Activated B cell treated with CpG ODN at 0.5 μM for 24 hours (primary cell): ENCODE results near the gene MAP2K3. TPM values are rescaled to one million over a fixed set of nuclear protein-coding genes. Genes with fewer than 3 reads are reported as not detected.

Experiments
- ATAC-seq: fragments of 200-7000 bp; cut with Tn5 transposase; one replicate; pipeline ENCODE4 v1.10.0; 2021; ENCODE audit warnings: low read depth, mild to moderate bottlenecking, moderate library complexity
- CTCF ChIA-PET: fragments of 350-600 bp; sonication (Branson Sonifier 250); formaldehyde crosslinking; loops from one replicate; lab custom pipeline; 2021; ENCODE audit warnings: antibody characterized with exemption; lab: Charles Lee
- POLR2A ChIA-PET: fragments of 350-600 bp; sonication (Branson Sonifier 250); formaldehyde crosslinking; loops from one replicate; lab custom pipeline; 2021; ENCODE audit warnings: antibody characterized with exemption; lab: Charles Lee
- DNase-seq: peaks from one replicate; pipeline ENCODE4 v3.0.0; 2022
- H3K27ac Mint-ChIP-seq: one replicate; pipeline ENCODE4 v1.8.0; 2020; ENCODE audit warnings: mixed read lengths
- H3K27me3 Mint-ChIP-seq: one replicate; pipeline ENCODE4 v1.8.0; 2021; ENCODE audit warnings: mixed read lengths
- H3K36me3 Mint-ChIP-seq: one replicate; pipeline ENCODE4 v1.8.0; 2021; ENCODE audit warnings: low read depth, mixed read lengths
- H3K4me1 Mint-ChIP-seq: one replicate; pipeline ENCODE4 v1.8.0; 2021; ENCODE audit warnings: mixed read lengths
- H3K4me3 Mint-ChIP-seq: one replicate; pipeline ENCODE4 v1.8.0; 2020; ENCODE audit warnings: mild to moderate bottlenecking, mixed read lengths
- H3K9me3 Mint-ChIP-seq: one replicate; pipeline ENCODE4 v1.8.0; 2020; ENCODE audit warnings: mixed read lengths
- CTCF ChIP-seq: fragments of 200-600 bp; IDR thresholded peaks from one replicate; pipeline ENCODE4 v1.8.0; 2022; ENCODE audit warnings: antibody characterized with exemption, mild to moderate bottlenecking
- intact Hi-C: fragments of 100-400 bp; cut with micrococcal nuclease; formaldehyde crosslinking; loops from one replicate; pipeline ENCODE4 v1.15.1; 2024
- total RNA-seq: library from RNA; stranded (reverse); gene quantifications from 2 replicates; pipeline ENCODE4 v1.2.3, GENCODE V29; 2022

The MAP2K3 gene
- total RNA-seq, 1 donor from 2014 or later = 81.1 TPM

GRCh38 chr17:21298983-21299519, 14.5 kb downstream of the MAP2K3 start:
- Mint-ChIP-seq H3K9me3 (no peaks in the 10 kb centered on the region), H3K36me3 (peaks cover 62% of the 10 kb centered on the region), H3K27ac (no peak overlapping the region), H3K4me3 (no peak overlapping the region), H3K27me3 (no peaks in the 10 kb centered on the region), H3K4me1 (peaks cover 11% of the 10 kb centered on the region)
- no peak for DNase-seq
- ChIA-PET CTCF (interaction anchor here (0.6 kb wide), 1 partner anchor 163 kb away, joined by 3 read pairs; no protein-coding TSS in a partner anchor), POLR2A (interaction anchor here (1.5 kb wide), 1 partner anchor 10 kb away, joined by 5 read pairs; no protein-coding TSS in a partner anchor)
- intact Hi-C loops = no loop called here
- no peak for ATAC-seq
- no peak for TF ChIP-seq CTCF

- H3K9me3 Mint-ChIP-seq = no peaks in the 10 kb centered on the region
- peaks cover under 1% of the 10 kb centered on the region for H3K4me1 Mint-ChIP-seq
- no peak for TF ChIP-seq CTCF
- H3K27me3 Mint-ChIP-seq = no peaks in the 10 kb centered on the region
- no peak for DNase-seq
- H3K4me3 Mint-ChIP-seq = no peak overlapping the region
- CTCF ChIA-PET = no interaction called here
- H3K27ac Mint-ChIP-seq = no peak overlapping the region
- POLR2A ChIA-PET = no interaction called here
- intact Hi-C loops = no loop called here
- no peak for ATAC-seq
- H3K36me3 Mint-ChIP-seq = peaks cover 60% of the 10 kb centered on the region
Measured at GRCh38 chr17:21299981-21300600, 15.6 kb downstream of the MAP2K3 start.

GRCh38 chr17:21300601-21301571, 16.4 kb downstream of the MAP2K3 start:
- intact Hi-C loops = no loop called here

GRCh38 chr17:21301593-21302550, 17.4 kb downstream of the MAP2K3 start:
- ChIA-PET POLR2A (no interaction called here), CTCF (interaction anchor here (1.0 to 1.5 kb wide), 2 partner anchors 22 to 211 kb away, joined by 3 read pairs; no protein-coding TSS in a partner anchor)
- Mint-ChIP-seq H3K36me3 (peaks cover 72% of the 10 kb centered on the region), H3K27ac (no peak overlapping the region), H3K4me3 (no peak overlapping the region), H3K4me1 (no peaks in the 10 kb centered on the region), H3K9me3 (no peaks in the 10 kb centered on the region), H3K27me3 (no peaks in the 10 kb centered on the region)
- TF ChIP-seq CTCF = no peak
- ATAC-seq = no peak
- intact Hi-C loops = no loop called here
- no peak for DNase-seq

More at GRCh38 chr17:21300601-21301571, 16.4 kb downstream of the MAP2K3 start:
- TF ChIP-seq CTCF = no peak
- H3K4me1 Mint-ChIP-seq = no peaks in the 10 kb centered on the region
- ATAC-seq = no peak
- peaks cover 67% of the 10 kb centered on the region for H3K36me3 Mint-ChIP-seq
- CTCF ChIA-PET = interaction anchor here (1.0 kb wide), 1 partner anchor 21 kb away, joined by 3 read pairs; no protein-coding TSS in a partner anchor
- no peak for DNase-seq
- H3K27me3 Mint-ChIP-seq = no peaks in the 10 kb centered on the region
- H3K9me3 Mint-ChIP-seq = no peaks in the 10 kb centered on the region
- no peak overlapping the region for H3K27ac Mint-ChIP-seq
- POLR2A ChIA-PET = no interaction called here
- H3K4me3 Mint-ChIP-seq = no peak overlapping the region
